Loucy (cell line): Measurements from ENCODE around the gene DNAH14.

Experiments
- EZH2phosphoT487 ChIP-seq: fragments of 200-600 bp; IDR thresholded peaks from 2 replicates; pipeline ENCODE4 v1.6.1; 2018; ENCODE audit warnings: antibody characterized with exemption, mild to moderate bottlenecking, moderate library complexity, borderline replicate concordance
- TF ChIP-seq, protein P1 (sequence below): fragments of 200-600 bp; sonication (generic); conservative IDR thresholded peaks from 2 replicates; pipeline ENCODE4 v1.5.1; 2014; ENCODE audit warnings: mild to moderate bottlenecking, antibody characterized with exemption, low read length

DNA sequence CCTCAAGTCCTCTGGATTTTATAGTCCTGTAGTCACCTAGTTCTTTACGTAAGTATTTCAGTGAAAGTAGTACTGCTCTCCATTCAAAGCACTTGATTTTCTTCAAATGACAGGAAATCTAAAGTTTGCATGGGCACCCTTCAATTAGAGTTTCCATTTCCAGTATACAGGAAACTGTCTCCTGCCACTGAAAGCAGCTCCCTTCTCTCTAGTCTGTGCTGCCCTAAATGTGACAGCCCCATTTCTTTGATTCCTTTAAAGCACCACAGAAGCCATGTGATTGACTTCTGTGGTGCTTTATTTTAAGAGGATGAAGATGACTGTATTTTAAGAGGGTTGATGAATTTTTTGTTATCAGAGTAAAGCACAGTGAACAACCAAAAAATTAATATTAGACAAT, 226.1 kb downstream of the DNAH14 start:
- TF ChIP-seq, protein P1, sequence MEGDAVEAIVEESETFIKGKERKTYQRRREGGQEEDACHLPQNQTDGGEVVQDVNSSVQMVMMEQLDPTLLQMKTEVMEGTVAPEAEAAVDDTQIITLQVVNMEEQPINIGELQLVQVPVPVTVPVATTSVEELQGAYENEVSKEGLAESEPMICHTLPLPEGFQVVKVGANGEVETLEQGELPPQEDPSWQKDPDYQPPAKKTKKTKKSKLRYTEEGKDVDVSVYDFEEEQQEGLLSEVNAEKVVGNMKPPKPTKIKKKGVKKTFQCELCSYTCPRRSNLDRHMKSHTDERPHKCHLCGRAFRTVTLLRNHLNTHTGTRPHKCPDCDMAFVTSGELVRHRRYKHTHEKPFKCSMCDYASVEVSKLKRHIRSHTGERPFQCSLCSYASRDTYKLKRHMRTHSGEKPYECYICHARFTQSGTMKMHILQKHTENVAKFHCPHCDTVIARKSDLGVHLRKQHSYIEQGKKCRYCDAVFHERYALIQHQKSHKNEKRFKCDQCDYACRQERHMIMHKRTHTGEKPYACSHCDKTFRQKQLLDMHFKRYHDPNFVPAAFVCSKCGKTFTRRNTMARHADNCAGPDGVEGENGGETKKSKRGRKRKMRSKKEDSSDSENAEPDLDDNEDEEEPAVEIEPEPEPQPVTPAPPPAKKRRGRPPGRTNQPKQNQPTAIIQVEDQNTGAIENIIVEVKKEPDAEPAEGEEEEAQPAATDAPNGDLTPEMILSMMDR = no peak
- no peak for TF ChIP-seq EZH2phosphoT487
